ENCODE data around the gene MACIR.

- TF ChIP-seq, protein P1, sequence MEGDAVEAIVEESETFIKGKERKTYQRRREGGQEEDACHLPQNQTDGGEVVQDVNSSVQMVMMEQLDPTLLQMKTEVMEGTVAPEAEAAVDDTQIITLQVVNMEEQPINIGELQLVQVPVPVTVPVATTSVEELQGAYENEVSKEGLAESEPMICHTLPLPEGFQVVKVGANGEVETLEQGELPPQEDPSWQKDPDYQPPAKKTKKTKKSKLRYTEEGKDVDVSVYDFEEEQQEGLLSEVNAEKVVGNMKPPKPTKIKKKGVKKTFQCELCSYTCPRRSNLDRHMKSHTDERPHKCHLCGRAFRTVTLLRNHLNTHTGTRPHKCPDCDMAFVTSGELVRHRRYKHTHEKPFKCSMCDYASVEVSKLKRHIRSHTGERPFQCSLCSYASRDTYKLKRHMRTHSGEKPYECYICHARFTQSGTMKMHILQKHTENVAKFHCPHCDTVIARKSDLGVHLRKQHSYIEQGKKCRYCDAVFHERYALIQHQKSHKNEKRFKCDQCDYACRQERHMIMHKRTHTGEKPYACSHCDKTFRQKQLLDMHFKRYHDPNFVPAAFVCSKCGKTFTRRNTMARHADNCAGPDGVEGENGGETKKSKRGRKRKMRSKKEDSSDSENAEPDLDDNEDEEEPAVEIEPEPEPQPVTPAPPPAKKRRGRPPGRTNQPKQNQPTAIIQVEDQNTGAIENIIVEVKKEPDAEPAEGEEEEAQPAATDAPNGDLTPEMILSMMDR (IDR thresholded peaks at IDR 0.05) = no peak
- TF ChIP-seq EP300 (IDR thresholded peaks at IDR 0.05) (no peak), POLR2AphosphoS5 (IDR thresholded peaks at IDR 0.05) (no peak)
These were observed 32.3 kb downstream of the MACIR start for GRCh38 chr5:103290846-103291245.
